OCI-LY7 (cell line): ENCODE data around the gene CD300A.

Experiments used
- CTCF ChIP-seq: fragments of 200-600 bp; sonication (generic); conservative IDR thresholded peaks from 2 replicates; pipeline ENCODE4 v1.5.1; 2014; ENCODE audit warnings: mild to moderate bottlenecking, antibody characterized with exemption, low read length, moderate library complexity, mixed read lengths
- EZH2phosphoT487 ChIP-seq: fragments of 200-600 bp; sonication (generic); IDR thresholded peaks from 2 replicates; pipeline ENCODE4 v1.6.1; 2018; ENCODE audit warnings: low read depth, borderline replicate concordance, mild to moderate bottlenecking, mixed run types, antibody characterized with exemption, low read length, moderate library complexity, mixed read lengths

- TF ChIP-seq CTCF (no peak), EZH2phosphoT487 (no peak)
These were observed 49.0 kb upstream of the CD300A start for GRCh38 chr17:74417178-74418045.
